Measurements from ENCODE around the gene MOCS3.

- TF ChIP-seq EZH2 (IDR thresholded peaks at IDR 0.05; ENCODE audit: borderline replicate concordance, insufficient read depth, low read depth, low read length, poor library complexity, severe bottlenecking) (no peak), CTCF (IDR thresholded peaks at IDR 0.05) (no peak)
These were observed 9.7 kb downstream of the MOCS3 start for GRCh38 chr20:50968289-50968688.

All from B cell (primary cell).